Transverse colon (tissue), 4 donors: ENCODE data around the gene SIX5.

Source experiments
- CTCF ChIP-seq, 5 experiments: fragments of 200-600 bp in 3 of 5; fragments of 450-650 bp in 2 of 5; sonication (generic) in 3 of 5; IDR thresholded peaks; 1 replicate in 2 of 5; 2 replicates in 3 of 5; pipeline ENCODE4 v1.5.1; 2016 to 2017; ENCODE audit warnings: antibody characterized with exemption in 5 of 5, inconsistent platforms in 3 of 5, mild to moderate bottlenecking in 2 of 5, moderate library complexity in 1 of 5
- EP300 ChIP-seq: sonication (generic); formaldehyde crosslinking; IDR thresholded peaks from one replicate; pipeline ENCODE4 v1.6.1; 2017; ENCODE audit warnings: antibody characterized with exemption, low read depth
- POLR2A ChIP-seq: fragments of 450-650 bp; IDR thresholded peaks from one replicate; pipeline ENCODE4 v1.6.1; 2016; ENCODE audit warnings: antibody characterized with exemption, mild to moderate bottlenecking, moderate library complexity
- POLR2AphosphoS5 ChIP-seq, 3 donors: sonication (generic); formaldehyde crosslinking; IDR thresholded peaks; one replicate each; pipeline ENCODE4 v1.6.1; 2016; ENCODE audit warnings: antibody characterized with exemption in 3 of 3

- no peak for TF ChIP-seq EP300
- no peak for TF ChIP-seq CTCF (IDR thresholded peaks at IDR 0.05)
- no peak for TF ChIP-seq POLR2A
- TF ChIP-seq POLR2AphosphoS5 (IDR thresholded peaks at IDR 0.05), result no peak
Observed at GRCh38 chr19:45762870-45763631, 6.0 kb downstream of the SIX5 start.
